Endodermal cell (in vitro differentiated cells): ENCODE measurements around the gene MCMBP. TPM values are rescaled to one million over a fixed set of nuclear protein-coding genes. Genes with fewer than 3 reads are reported as not detected.

ENCODE experiments used
- DNase-seq: peaks from one replicate; pipeline ENCODE4 v3.0.0-alpha.2; 2017
- H3K27ac ChIP-seq: 2 replicates; pipeline ENCODE4 v1.5.1; 2013; ENCODE audit warnings: mild to moderate bottlenecking, low read depth, low read length, moderate library complexity
- H3K27me3 ChIP-seq: 2 replicates; pipeline ENCODE4 v1.6.1; 2013; ENCODE audit warnings: mild to moderate bottlenecking, low read length, moderate library complexity; ENCODE audit not compliant: insufficient read depth, control insufficient read depth, poor library complexity, severe bottlenecking
- H3K36me3 ChIP-seq: 2 replicates; pipeline ENCODE4 v1.7.0; 2013; ENCODE audit warnings: mild to moderate bottlenecking, low read length, moderate library complexity; ENCODE audit not compliant: control insufficient read depth, insufficient read depth
- H3K4me1 ChIP-seq: one replicate; pipeline ENCODE4 v1.7.0; 2013; ENCODE audit warnings: low read length; ENCODE audit not compliant: control insufficient read depth, insufficient read depth
- H3K4me3 ChIP-seq: 2 replicates; pipeline ENCODE4 v1.5.1; 2013; ENCODE audit warnings: mild to moderate bottlenecking, low read length, moderate library complexity
- H3K9ac ChIP-seq: 2 replicates; pipeline ENCODE4 v1.6.1; 2013; ENCODE audit warnings: mild to moderate bottlenecking, low read length, moderate library complexity; ENCODE audit not compliant: poor library complexity, severe bottlenecking; ENCODE audit errors: extremely low read depth
- H3K9me3 ChIP-seq: 2 replicates; pipeline ENCODE4 v1.6.1; 2013; ENCODE audit warnings: mild to moderate bottlenecking, low read length, moderate library complexity; ENCODE audit not compliant: control insufficient read depth
- H3K27ac Mint-ChIP-seq: 2 replicates; pipeline ENCODE4 v1.8.0; 2020; ENCODE audit warnings: mixed read lengths
- H3K27me3 Mint-ChIP-seq: 2 replicates; pipeline ENCODE4 v1.8.0; 2021; ENCODE audit warnings: mild to moderate bottlenecking, mixed read lengths; ENCODE audit not compliant: insufficient read depth
- H3K36me3 Mint-ChIP-seq: 2 replicates; pipeline ENCODE4 v1.8.0; 2020; ENCODE audit warnings: low read depth, mixed read lengths
- H3K4me1 Mint-ChIP-seq: 2 replicates; pipeline ENCODE4 v1.8.0; 2020; ENCODE audit warnings: mixed read lengths
- H3K4me3 Mint-ChIP-seq: 2 replicates; pipeline ENCODE4 v1.8.0; 2020; ENCODE audit warnings: mild to moderate bottlenecking, moderate library complexity, mixed read lengths
- H3K9me3 Mint-ChIP-seq: 2 replicates; pipeline ENCODE4 v1.8.0; 2020; ENCODE audit warnings: mild to moderate bottlenecking, mixed read lengths
- WGBS, 2 experiments: methylation state at CpG; one replicate each; pipeline versions ENCODE4 v1.1.5 to v1.1.7; 2013; ENCODE audit warnings: missing lambda C conversion rate in 2 of 2, mixed read lengths in 1 of 2; ENCODE audit not compliant: insufficient coverage in 1 of 2, insufficient read length in 1 of 2; 5-methylcytosine and 5-hydroxymethylcytosine counted together
- total RNA-seq, 2 donors: library from RNA; stranded (reverse); fragmentation: NEBNext Ultra II Directional in 1 of 2; extraction: Animal tissue kit (Norgen Biotek cat#: 25700) in 1 of 2; gene quantifications; 2 replicates in 1 of 2; 3 replicates in 1 of 2; pipeline ENCODE4 v1.2.1, GENCODE V29; 2021
- TF ChIP-seq, protein P1 (sequence below): fragments of 200-600 bp; sonication (generic); conservative IDR thresholded peaks from 2 replicates; pipeline ENCODE4 v1.5.0; 2021; ENCODE audit warnings: antibody characterized with exemption, mild to moderate bottlenecking

Gene MCMBP
- total RNA-seq, 2 donors from 2014 or later, result 96.6 to 98.9 TPM

DNA sequence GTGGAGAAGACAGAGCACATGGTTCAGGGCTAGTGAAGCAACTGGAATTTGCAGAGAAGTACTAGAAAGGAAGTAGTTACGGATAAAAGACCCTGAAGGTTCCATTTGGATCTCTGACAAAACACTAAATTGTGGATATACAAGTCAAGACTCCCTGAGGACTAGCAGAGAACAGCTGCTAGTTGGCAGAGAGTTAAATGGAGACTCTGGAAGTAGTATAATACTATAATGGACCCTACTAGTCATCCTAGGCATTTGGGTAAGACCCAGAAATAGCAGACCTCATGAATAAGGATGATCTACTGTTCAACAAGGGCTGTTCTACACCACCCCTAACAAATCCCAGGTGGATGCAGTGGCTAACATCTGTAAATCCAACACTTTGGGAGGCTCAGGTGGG lies 19.1 kb downstream of the MCMBP start:
- H3K9ac ChIP-seq, result no peak overlapping the region
- no peaks in the 10 kb centered on the region for H3K4me1 ChIP-seq
- no peak for DNase-seq
- no peak overlapping the region for H3K4me3 ChIP-seq
- H3K27ac ChIP-seq, result no peak overlapping the region
- Mint-ChIP-seq H3K36me3 (peaks cover 67% of the 10 kb centered on the region), H3K4me3 (no peak overlapping the region), H3K9me3 (no peaks in the 10 kb centered on the region), H3K27me3 (no peaks in the 10 kb centered on the region), H3K27ac (peak overlapping the region; percentile 72), H3K4me1 (no peaks in the 10 kb centered on the region)
- TF ChIP-seq, protein P1, sequence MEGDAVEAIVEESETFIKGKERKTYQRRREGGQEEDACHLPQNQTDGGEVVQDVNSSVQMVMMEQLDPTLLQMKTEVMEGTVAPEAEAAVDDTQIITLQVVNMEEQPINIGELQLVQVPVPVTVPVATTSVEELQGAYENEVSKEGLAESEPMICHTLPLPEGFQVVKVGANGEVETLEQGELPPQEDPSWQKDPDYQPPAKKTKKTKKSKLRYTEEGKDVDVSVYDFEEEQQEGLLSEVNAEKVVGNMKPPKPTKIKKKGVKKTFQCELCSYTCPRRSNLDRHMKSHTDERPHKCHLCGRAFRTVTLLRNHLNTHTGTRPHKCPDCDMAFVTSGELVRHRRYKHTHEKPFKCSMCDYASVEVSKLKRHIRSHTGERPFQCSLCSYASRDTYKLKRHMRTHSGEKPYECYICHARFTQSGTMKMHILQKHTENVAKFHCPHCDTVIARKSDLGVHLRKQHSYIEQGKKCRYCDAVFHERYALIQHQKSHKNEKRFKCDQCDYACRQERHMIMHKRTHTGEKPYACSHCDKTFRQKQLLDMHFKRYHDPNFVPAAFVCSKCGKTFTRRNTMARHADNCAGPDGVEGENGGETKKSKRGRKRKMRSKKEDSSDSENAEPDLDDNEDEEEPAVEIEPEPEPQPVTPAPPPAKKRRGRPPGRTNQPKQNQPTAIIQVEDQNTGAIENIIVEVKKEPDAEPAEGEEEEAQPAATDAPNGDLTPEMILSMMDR, result no peak
- peaks cover 82% of the 10 kb centered on the region for H3K36me3 ChIP-seq
- 96 to 100% methylated on average over 1 of the region's 1 CpG for WGBS, 2 experiments
- no peaks in the 10 kb centered on the region for H3K27me3 ChIP-seq
- no peaks in the 10 kb centered on the region for H3K9me3 ChIP-seq

- Mint-ChIP-seq H3K27ac (no peak overlapping the region), H3K4me1 (no peaks in the 10 kb centered on the region), H3K27me3 (no peaks in the 10 kb centered on the region), H3K4me3 (no peak overlapping the region), H3K9me3 (no peaks in the 10 kb centered on the region), H3K36me3 (peaks cover 68% of the 10 kb centered on the region)
- Histone ChIP-seq H3K27ac (no peak overlapping the region), H3K4me3 (no peak overlapping the region), H3K4me1 (no peaks in the 10 kb centered on the region), H3K9me3 (no peaks in the 10 kb centered on the region), H3K27me3 (no peaks in the 10 kb centered on the region), H3K9ac (no peak overlapping the region), H3K36me3 (peaks cover 83% of the 10 kb centered on the region)
- DNase-seq, result no peak
- 75 to 98% methylated on average over 1 to 6 of the region's 6 CpGs for WGBS, 2 experiments
- TF ChIP-seq, protein P1, result no peak
Observed at GRCh38 chr10:119852822-119853221, 19.8 kb downstream of the MCMBP start.

GRCh38 chr10:119852277-119852676 lies 20.4 kb downstream of the MCMBP start:
- H3K4me1 ChIP-seq, result no peaks in the 10 kb centered on the region
- WGBS, 2 experiments, result 93 to 100% methylated on average over 3 to 6 of the region's 6 CpGs
- no peak for DNase-seq
- H3K27ac Mint-ChIP-seq, result no peak overlapping the region
- peaks cover 83% of the 10 kb centered on the region for H3K36me3 ChIP-seq
- H3K9ac ChIP-seq, result no peak overlapping the region
- no peaks in the 10 kb centered on the region for H3K4me1 Mint-ChIP-seq
- H3K4me3 Mint-ChIP-seq, result no peak overlapping the region
- H3K27me3 ChIP-seq, result no peaks in the 10 kb centered on the region
- H3K4me3 ChIP-seq, result no peak overlapping the region
- TF ChIP-seq, protein P1, result no peak
- no peak overlapping the region for H3K27ac ChIP-seq
- no peaks in the 10 kb centered on the region for H3K9me3 ChIP-seq
- H3K9me3 Mint-ChIP-seq, result no peaks in the 10 kb centered on the region
- H3K27me3 Mint-ChIP-seq, result no peaks in the 10 kb centered on the region
- peaks cover 70% of the 10 kb centered on the region for H3K36me3 Mint-ChIP-seq
